Ovary (tissue), 3 donors: ENCODE results near the gene CFDP1.

Experiments used
- EP300 ChIP-seq: sonication (generic); formaldehyde crosslinking; IDR thresholded peaks from one replicate; pipeline ENCODE4 v1.6.1; 2017; ENCODE audit warnings: antibody characterized with exemption
- POLR2A ChIP-seq: fragments of 450-650 bp; IDR thresholded peaks from one replicate; pipeline ENCODE4 v1.6.1; 2017; ENCODE audit warnings: antibody characterized with exemption, mild to moderate bottlenecking, moderate library complexity
- TF ChIP-seq, protein P1 (sequence below), 3 donors: fragments of 450-650 bp in 2 of 3; fragments of 200-600 bp in 1 of 3; IDR thresholded peaks; one replicate each; pipeline versions ENCODE4 v1.5.1 to v1.8.0; 2016 to 2022; ENCODE audit warnings: antibody characterized with exemption in 3 of 3, mild to moderate bottlenecking in 1 of 3
- donor health status: DM: no; HTN: no; CAD: no.

DNA sequence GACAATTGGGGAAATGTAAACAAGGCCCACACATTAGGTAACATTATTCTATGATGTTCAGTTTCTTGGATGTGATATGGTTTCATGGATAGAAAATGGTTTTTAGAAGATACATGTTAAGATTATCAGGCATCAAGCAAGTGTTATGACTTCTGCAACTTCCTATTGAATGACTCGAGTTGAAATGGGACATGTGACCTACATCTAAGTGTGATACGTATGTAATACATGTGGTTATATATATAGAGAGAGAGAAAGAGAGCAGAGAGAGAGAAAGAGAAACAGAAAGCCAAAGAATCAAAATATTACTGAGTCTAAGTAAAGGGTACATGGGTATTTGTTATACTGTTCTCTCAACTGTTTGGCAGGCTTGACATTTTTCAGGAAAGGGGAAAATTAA lies 29.5 kb upstream of the CFDP1 start:
- TF ChIP-seq, protein P1, sequence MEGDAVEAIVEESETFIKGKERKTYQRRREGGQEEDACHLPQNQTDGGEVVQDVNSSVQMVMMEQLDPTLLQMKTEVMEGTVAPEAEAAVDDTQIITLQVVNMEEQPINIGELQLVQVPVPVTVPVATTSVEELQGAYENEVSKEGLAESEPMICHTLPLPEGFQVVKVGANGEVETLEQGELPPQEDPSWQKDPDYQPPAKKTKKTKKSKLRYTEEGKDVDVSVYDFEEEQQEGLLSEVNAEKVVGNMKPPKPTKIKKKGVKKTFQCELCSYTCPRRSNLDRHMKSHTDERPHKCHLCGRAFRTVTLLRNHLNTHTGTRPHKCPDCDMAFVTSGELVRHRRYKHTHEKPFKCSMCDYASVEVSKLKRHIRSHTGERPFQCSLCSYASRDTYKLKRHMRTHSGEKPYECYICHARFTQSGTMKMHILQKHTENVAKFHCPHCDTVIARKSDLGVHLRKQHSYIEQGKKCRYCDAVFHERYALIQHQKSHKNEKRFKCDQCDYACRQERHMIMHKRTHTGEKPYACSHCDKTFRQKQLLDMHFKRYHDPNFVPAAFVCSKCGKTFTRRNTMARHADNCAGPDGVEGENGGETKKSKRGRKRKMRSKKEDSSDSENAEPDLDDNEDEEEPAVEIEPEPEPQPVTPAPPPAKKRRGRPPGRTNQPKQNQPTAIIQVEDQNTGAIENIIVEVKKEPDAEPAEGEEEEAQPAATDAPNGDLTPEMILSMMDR (IDR thresholded peaks at IDR 0.05) = no peak
- no peak for TF ChIP-seq POLR2A
- TF ChIP-seq EP300 = no peak
